GM13976 (cell line): Measurements from ENCODE around the gene GTF3C4.

ENCODE experiments used
- DNase-seq: peaks from one replicate; pipeline ENCODE4 v3.0.0; 2012; ENCODE audit warnings: low spot score
- in situ Hi-C: fragments of 300-500 bp; cut with MboI; formaldehyde crosslinking; loops from one replicate; pipeline ENCODE4 v1.12.0; 2022; ENCODE audit warnings: low sequenced_read_pairs, mixed read lengths, inconsistent platforms; ENCODE audit not compliant: unreplicated experiment
- TF ChIP-seq, protein P1 (sequence below): IDR thresholded peaks from 2 replicates; pipeline ENCODE4 v1.5.1; 2012; ENCODE audit warnings: borderline replicate concordance, mild to moderate bottlenecking; ENCODE audit not compliant: insufficient read depth; ENCODE audit errors: extremely low read depth, missing control alignments, control extremely low read depth

GTF3C4 gene

DNA sequence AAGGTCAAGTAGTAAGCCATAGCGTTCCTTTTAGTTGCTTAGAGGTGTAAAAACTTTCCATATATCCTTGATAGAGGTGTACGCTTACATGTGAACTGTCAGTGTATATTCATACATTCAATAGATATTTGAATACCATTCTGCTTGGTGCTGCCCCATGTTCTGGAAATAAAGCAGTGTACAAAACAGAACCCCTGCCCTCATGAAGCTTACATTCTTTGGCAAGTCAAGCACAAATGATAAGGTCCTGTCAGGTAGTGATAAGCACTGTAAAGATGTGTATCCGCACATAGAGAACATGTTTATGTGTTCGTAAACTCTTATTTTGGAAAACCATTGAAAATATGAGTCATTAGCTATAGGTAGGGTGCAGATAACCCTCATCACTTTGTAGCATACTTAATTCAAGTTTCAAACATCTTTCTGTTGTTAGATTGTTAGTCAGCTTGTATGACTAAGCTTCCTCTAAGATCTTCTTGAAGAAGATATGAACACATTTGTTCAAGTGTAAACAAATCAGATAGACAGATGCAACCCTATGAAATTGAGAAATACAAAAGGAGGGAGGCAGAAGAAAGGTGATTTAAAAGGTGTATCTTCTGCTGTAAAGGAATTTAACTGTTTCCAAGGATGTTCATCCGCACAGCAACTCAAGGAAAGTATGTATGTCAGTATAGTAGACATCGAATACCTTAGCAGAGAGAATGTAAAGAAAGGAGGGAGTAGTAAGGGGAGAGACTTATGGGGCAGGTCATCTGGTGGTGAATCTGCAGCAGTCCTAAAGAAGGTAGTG, 1.6 kb downstream of the GTF3C4 start:
- no peak for DNase-seq
- in situ Hi-C loops, result no loop called here
- TF ChIP-seq, protein P1, sequence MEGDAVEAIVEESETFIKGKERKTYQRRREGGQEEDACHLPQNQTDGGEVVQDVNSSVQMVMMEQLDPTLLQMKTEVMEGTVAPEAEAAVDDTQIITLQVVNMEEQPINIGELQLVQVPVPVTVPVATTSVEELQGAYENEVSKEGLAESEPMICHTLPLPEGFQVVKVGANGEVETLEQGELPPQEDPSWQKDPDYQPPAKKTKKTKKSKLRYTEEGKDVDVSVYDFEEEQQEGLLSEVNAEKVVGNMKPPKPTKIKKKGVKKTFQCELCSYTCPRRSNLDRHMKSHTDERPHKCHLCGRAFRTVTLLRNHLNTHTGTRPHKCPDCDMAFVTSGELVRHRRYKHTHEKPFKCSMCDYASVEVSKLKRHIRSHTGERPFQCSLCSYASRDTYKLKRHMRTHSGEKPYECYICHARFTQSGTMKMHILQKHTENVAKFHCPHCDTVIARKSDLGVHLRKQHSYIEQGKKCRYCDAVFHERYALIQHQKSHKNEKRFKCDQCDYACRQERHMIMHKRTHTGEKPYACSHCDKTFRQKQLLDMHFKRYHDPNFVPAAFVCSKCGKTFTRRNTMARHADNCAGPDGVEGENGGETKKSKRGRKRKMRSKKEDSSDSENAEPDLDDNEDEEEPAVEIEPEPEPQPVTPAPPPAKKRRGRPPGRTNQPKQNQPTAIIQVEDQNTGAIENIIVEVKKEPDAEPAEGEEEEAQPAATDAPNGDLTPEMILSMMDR, result no peak

DNA sequence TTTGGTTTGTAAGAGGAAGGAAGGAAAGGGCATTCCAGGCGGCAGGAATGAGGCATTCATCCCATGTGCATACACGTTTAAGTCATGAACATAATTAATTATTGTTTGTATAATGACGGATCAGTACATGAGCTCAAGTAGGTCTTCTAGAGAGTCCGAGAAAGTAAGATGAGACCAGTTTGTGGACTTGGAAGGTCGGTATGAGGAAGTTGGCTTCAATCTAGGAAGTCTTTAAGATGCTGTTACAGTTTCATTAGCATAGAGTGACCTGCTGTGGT, 2.1 kb downstream of the GTF3C4 start:
- no peak for DNase-seq
- in situ Hi-C loops, result no loop called here
- TF ChIP-seq, protein P1, result no peak

DNA sequence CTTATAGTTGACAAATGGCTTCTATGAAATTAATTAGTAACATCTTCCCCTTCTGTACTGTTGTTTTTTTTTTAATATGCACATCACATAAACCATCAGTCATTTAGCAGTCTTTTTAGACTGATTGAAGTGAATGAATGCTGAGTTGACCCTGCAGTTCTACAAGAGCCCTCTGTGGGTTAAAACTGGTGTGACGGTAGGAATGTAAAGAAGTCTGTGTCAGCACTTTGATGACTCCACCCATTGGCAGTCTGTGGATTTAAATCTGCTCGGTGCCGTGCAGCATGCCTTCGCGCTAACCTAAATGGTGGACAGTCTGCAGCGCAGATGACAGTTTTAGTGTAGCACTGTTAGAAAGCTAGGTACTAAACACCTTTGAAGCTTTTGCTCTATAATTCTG, 3.1 kb downstream of the GTF3C4 start:
- in situ Hi-C loops, result no loop called here
- TF ChIP-seq, protein P1, result no peak
- no peak for DNase-seq

DNA sequence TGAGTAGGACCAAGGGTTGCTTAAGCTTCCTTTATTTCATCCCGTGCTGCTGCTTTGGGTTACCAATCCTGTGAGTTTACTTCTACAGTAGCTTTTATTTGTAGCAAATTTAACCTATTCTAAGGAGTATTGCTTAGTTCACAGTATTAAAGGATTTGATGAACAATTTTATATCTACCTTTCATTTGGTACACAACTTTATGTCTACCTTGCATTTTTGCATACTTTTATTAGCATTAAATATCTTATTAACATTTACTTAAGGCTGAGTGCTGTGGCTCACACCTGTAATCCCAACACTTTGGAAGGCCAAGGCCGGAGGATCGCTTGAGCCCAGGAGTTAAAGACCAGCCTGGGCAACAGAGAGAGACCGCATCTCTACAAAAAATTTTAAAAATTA, 4.2 kb downstream of the GTF3C4 start:
- TF ChIP-seq, protein P1, result no peak
- in situ Hi-C loops, result no loop called here
- DNase-seq, result no peak

DNA sequence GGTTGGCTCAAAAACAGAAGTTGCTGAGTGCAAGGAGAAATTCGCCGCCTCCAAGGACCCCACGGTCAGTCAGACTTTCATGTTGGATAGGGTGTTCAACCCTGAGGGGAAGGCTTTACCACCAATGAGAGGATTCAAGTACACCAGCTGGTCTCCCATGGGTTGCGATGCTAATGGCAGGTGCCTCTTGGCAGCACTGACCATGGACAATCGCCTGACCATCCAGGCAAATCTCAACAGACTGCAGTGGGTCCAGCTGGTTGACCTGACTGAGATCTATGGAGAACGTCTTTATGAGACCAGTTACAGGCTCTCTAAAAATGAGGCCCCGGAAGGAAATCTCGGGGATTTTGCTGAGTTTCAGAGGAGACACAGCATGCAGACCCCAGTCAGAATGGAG, 7.7 kb downstream of the GTF3C4 start:
- no peak for DNase-seq
- TF ChIP-seq, protein P1, result no peak
- in situ Hi-C loops, result no loop called here

DNA sequence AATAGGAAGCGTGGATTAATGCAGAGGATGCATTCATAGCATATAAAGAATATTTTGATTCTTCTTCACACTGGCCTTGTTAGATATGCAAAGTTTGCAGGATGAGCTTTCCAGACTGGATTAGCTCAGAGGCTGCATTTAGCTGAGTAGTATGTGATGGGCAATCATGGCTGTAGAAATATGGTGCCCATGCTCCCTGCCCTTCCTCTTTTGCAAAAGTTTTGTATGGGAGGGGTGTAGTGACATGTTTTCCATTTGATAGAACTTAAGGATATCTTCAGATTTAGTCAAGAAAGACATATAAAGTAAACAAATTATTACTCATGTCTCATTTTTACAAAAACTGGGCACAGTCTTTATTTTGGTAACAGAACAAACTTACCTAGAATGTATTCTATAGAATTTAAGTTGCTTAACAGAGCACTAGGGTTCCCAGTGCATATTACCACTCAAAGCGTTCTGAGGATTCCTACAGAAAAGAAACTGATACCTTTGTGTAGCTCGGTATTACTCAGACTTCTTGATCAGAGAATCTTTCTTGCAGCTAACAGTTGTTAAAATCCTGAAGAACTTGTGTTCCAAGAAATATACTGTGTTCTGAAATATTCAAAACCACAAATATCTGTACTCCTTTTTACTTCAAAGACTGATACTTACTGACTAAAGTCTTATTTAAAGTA, 9.8 kb downstream of the GTF3C4 start:
- TF ChIP-seq, protein P1, result no peak
- in situ Hi-C loops, result no loop called here
- DNase-seq, result no peak

DNA sequence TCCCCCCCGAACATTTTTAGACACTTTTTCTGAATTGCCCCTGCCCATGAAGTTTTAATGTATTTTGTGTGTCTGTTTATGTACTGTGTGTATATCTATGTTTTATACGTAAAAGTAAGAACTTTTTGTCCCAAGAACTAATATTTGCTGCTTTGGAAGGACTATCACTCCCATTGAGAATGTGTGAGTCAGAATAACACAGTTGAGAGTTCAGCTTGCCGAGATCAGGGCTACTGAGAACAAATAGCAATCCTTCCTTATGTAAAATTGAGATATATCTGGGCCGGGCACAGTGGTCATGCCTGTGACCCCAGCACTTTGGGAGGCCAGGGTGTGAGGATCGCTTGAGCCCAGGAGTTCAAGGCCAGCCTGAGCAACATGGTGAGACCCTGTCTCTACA, 11.3 kb downstream of the GTF3C4 start:
- in situ Hi-C loops, result no loop called here
- no peak for DNase-seq
- TF ChIP-seq, protein P1, result no peak
